Measurements from ENCODE around the gene COG5. TPM values are rescaled to one million over a fixed set of nuclear protein-coding genes. Genes with fewer than 3 reads are reported as not detected.

The COG5 gene
- total and polyA plus RNA-seq, 9 of the 15 experiments (the other 6 are each of a cell fraction or from before 2014, with no cell fraction given) = 15.3 to 75.1 (median 56.4) TPM

GRCh38 chr7:107294182-107294581 is 269.5 kb downstream of the COG5 start:
- no peak for DNase-seq (ENCODE audit: extremely low read depth in 1 of 4, low spot score in 3 of 4)
- H3K9me1 ChIP-seq (ENCODE audit: control insufficient read depth, insufficient read depth, low read length) = no peaks in the 10 kb centered on the region
- H3K4me3 ChIP-seq = no peak overlapping the region
- no peak for FAIRE-seq
- ChIA-PET CTCF (ENCODE audit: low intra/inter-chr PET ratio) (no interaction called here), POLR2A (interaction anchor here (1.0 to 1.2 kb wide), 4 partner anchors 11 to 17 kb away, joined by 3 read pairs; no protein-coding TSS in a partner anchor)
- H3K27me3 ChIP-seq (ENCODE audit: control insufficient read depth in 2 of 2, insufficient read depth in 2 of 2, low read length in 2 of 2) = no peaks in the 10 kb centered on the region
- no peak for ATAC-seq
- WGBS (ENCODE audit: insufficient coverage, low coverage, missing lambda C conversion rate) = 91% methylated on average over 1 of the region's 1 CpG
- no TSS peak for BruUV-seq (replicated peaks)
- H3K9ac ChIP-seq (ENCODE audit: insufficient read depth in 1 of 2, low read depth in 2 of 2, low read length in 2 of 2) = no peak overlapping the region
- H3K27ac ChIP-seq (ENCODE audit: extremely low read depth, low read depth, low read length) = no peak overlapping the region
- TF ChIP-seq PPARD (CRISPR knock-in tag; IDR thresholded peaks at IDR 0.05) (no peak), NCOA2 (IDR thresholded peaks at IDR 0.05; ENCODE audit: partially characterized antibody in 2 of 2) (no peak), ZNF165 (CRISPR knock-in tag; IDR thresholded peaks at IDR 0.05; ENCODE audit: borderline replicate concordance) (no peak), HMBOX1 (IDR thresholded peaks at IDR 0.05) (peak; percentile 44)
- intact Hi-C loops (cut with micrococcal nuclease) = no loop called here
- no peaks in the 10 kb centered on the region for H3K9me3 ChIP-seq (replicated peaks; ENCODE audit: control insufficient read depth, insufficient read depth, low read depth, low read length)
- H3K4me1 ChIP-seq (replicated peaks in 1 of 2; ENCODE audit: control insufficient read depth in 2 of 2, insufficient read depth in 2 of 2, low read length in 2 of 2) = peaks cover 3 to 4% of the 10 kb centered on the region in 2 experiments; a peak in 2 of 5 replicates
- no peaks in the 10 kb centered on the region for H3K79me2 ChIP-seq (ENCODE audit: control insufficient read depth, insufficient read depth, low read length)
- in situ Hi-C loops (cut with MboI) = no loop called here
- no peak overlapping the region for H3K4me2 ChIP-seq (ENCODE audit: insufficient read depth, low read length)
- H4K20me1 ChIP-seq (replicated peaks; ENCODE audit: control insufficient read depth, insufficient read depth, low read length) = no peaks in the 10 kb centered on the region
- peaks cover 7% of the 10 kb centered on the region for H3K36me3 ChIP-seq (ENCODE audit: control insufficient read depth, insufficient read depth, low read length)
- H2AFZ ChIP-seq (ENCODE audit: low read depth, low read length) = no peak overlapping the region

- peaks cover 5% of the 10 kb centered on the region for H3K36me3 ChIP-seq (ENCODE audit: control insufficient read depth, insufficient read depth, low read length)
- DNase-seq (ENCODE audit: extremely low read depth in 1 of 4, low spot score in 3 of 4) = no peak
- H3K9me1 ChIP-seq (ENCODE audit: control insufficient read depth, insufficient read depth, low read length) = no peaks in the 10 kb centered on the region
- in situ Hi-C loops (cut with MboI) (no loop called here), intact Hi-C loops (cut with micrococcal nuclease) (no loop called here)
- no peaks in the 10 kb centered on the region for H4K20me1 ChIP-seq (replicated peaks; ENCODE audit: control insufficient read depth, insufficient read depth, low read length)
- no peak for FAIRE-seq
- ATAC-seq = no peak
- TF ChIP-seq SREBF1 (IDR thresholded peaks at IDR 0.05; ENCODE audit: borderline replicate concordance, low read depth, low read length) (no peak), PML (IDR thresholded peaks at IDR 0.05; ENCODE audit: low read length) (no peak), ELK1 (CRISPR knock-in tag; IDR thresholded peaks at IDR 0.05) (no peak), NR2C2 (CRISPR knock-in tag; IDR thresholded peaks at IDR 0.05) (no peak), NR2C2 (tag; IDR thresholded peaks at IDR 0.05) (no peak), RFX7 (CRISPR knock-in tag; IDR thresholded peaks at IDR 0.05) (no peak), HMGXB4 (CRISPR knock-in tag; IDR thresholded peaks at IDR 0.05) (no peak), MAX (CRISPR knock-in tag; IDR thresholded peaks at IDR 0.05) (no peak), ATF7 (IDR thresholded peaks at IDR 0.05) (no peak)
- POLR2A ChIA-PET = interaction anchor here (0.6 to 1.7 kb wide), 4 partner anchors 9 to 42 kb away, joined by 3 read pairs; no protein-coding TSS in a partner anchor
- CTCF ChIA-PET (ENCODE audit: low intra/inter-chr PET ratio) = no interaction called here
- no peak overlapping the region for H3K27ac ChIP-seq (ENCODE audit: extremely low read depth, low read depth, low read length)
- 49% methylated on average over 2 of the region's 2 CpGs for WGBS (ENCODE audit: insufficient coverage, low coverage, missing lambda C conversion rate)
- H3K27me3 ChIP-seq (ENCODE audit: control insufficient read depth in 2 of 2, insufficient read depth in 2 of 2, low read length in 2 of 2) = no peaks in the 10 kb centered on the region
- no peaks in the 10 kb centered on the region for H3K9me3 ChIP-seq (replicated peaks; ENCODE audit: control insufficient read depth, insufficient read depth, low read depth, low read length)
- no peak overlapping the region for H3K4me3 ChIP-seq
- no TSS peak for BruUV-seq (replicated peaks)
- no peak overlapping the region for H3K4me2 ChIP-seq (ENCODE audit: insufficient read depth, low read length)
- H3K9ac ChIP-seq (ENCODE audit: insufficient read depth in 1 of 2, low read depth in 2 of 2, low read length in 2 of 2) = no peak overlapping the region
- peaks cover 3 to 4% of the 10 kb centered on the region in 2 experiments; a peak in 2 of 5 replicates for H3K4me1 ChIP-seq (replicated peaks in 1 of 2; ENCODE audit: control insufficient read depth in 2 of 2, insufficient read depth in 2 of 2, low read length in 2 of 2)
- H2AFZ ChIP-seq (ENCODE audit: low read depth, low read length) = no peak overlapping the region
- no peaks in the 10 kb centered on the region for H3K79me2 ChIP-seq (ENCODE audit: control insufficient read depth, insufficient read depth, low read length)
Measured at GRCh38 chr7:107292591-107292990, 271.1 kb downstream of the COG5 start.
